Trophoblast cell (in vitro differentiated cells and primary cell): ENCODE results near the gene POLR2C.

Experiments used
- DNase-seq, 2 donors: peaks; one replicate each; pipeline ENCODE4 v3.0.0-alpha.2; 2016
- H2AFZ ChIP-seq: 2 replicates; pipeline ENCODE4 v1.6.1; 2013; ENCODE audit warnings: low read length, moderate library complexity, mild to moderate bottlenecking; ENCODE audit not compliant: insufficient read depth, poor library complexity
- H2AK5ac ChIP-seq: 2 replicates; pipeline ENCODE4 v1.6.1; 2013; ENCODE audit warnings: mild to moderate bottlenecking, low read length
- H2BK120ac ChIP-seq: 2 replicates; pipeline ENCODE4 v1.6.1; 2013; ENCODE audit warnings: low read length, mild to moderate bottlenecking, moderate library complexity; ENCODE audit not compliant: insufficient read depth, poor library complexity
- H2BK12ac ChIP-seq: 2 replicates; pipeline ENCODE4 v1.6.1; 2013; ENCODE audit warnings: mild to moderate bottlenecking, low read length, moderate library complexity
- H2BK5ac ChIP-seq: 2 replicates; pipeline ENCODE4 v1.6.1; 2013; ENCODE audit warnings: low read length, low read depth, moderate library complexity, mild to moderate bottlenecking; ENCODE audit not compliant: poor library complexity
- H3K14ac ChIP-seq: 2 replicates; pipeline ENCODE4 v1.6.1; 2013; ENCODE audit warnings: mild to moderate bottlenecking, low read length
- H3K18ac ChIP-seq: 2 replicates; pipeline ENCODE4 v1.6.1; 2013; ENCODE audit warnings: mild to moderate bottlenecking, low read length
- H3K23ac ChIP-seq: 2 replicates; pipeline ENCODE4 v1.6.1; 2013; ENCODE audit warnings: low read length
- H3K27ac ChIP-seq: 2 replicates; pipeline ENCODE4 v1.5.1; 2013; ENCODE audit warnings: low read depth, mild to moderate bottlenecking, inconsistent platforms, low read length, moderate library complexity
- H3K27me3 ChIP-seq: 2 replicates; pipeline ENCODE4 v1.6.1; 2013; ENCODE audit warnings: inconsistent platforms, mild to moderate bottlenecking, low read length, moderate library complexity; ENCODE audit not compliant: insufficient read depth
- H3K36me3 ChIP-seq, 2 experiments: 1 replicate in 1 of 2; 2 replicates in 1 of 2; pipeline ENCODE4 v1.6.1; 2013; ENCODE audit warnings: low read length in 2 of 2, mild to moderate bottlenecking in 2 of 2, moderate library complexity in 1 of 2; ENCODE audit not compliant: insufficient read depth in 2 of 2, control insufficient read depth in 1 of 2
- H3K4ac ChIP-seq: 2 replicates; pipeline ENCODE4 v1.6.1; 2013; ENCODE audit warnings: low read depth, mild to moderate bottlenecking, low read length, moderate library complexity
- H3K4me1 ChIP-seq, 2 experiments: 1 replicate in 1 of 2; 2 replicates in 1 of 2; pipeline ENCODE4 v1.6.1; 2013; ENCODE audit warnings: low read length in 2 of 2, mild to moderate bottlenecking in 2 of 2, moderate library complexity in 1 of 2; ENCODE audit not compliant: insufficient read depth in 2 of 2, control insufficient read depth in 1 of 2
- H3K4me2 ChIP-seq: 2 replicates; pipeline ENCODE4 v1.6.1; 2013; ENCODE audit warnings: inconsistent platforms, mild to moderate bottlenecking, low read length, moderate library complexity
- H3K4me3 ChIP-seq: 2 replicates; pipeline ENCODE4 v1.5.1; 2013; ENCODE audit warnings: mild to moderate bottlenecking, low read depth, low read length, inconsistent platforms
- H3K79me1 ChIP-seq: one replicate; pipeline ENCODE4 v1.6.1; 2013; ENCODE audit warnings: low read length
- H3K79me2 ChIP-seq: 2 replicates; pipeline ENCODE4 v1.6.1; 2013; ENCODE audit warnings: low read length, mild to moderate bottlenecking; ENCODE audit not compliant: control insufficient read depth, insufficient read depth, poor library complexity
- H3K9ac ChIP-seq: 2 replicates; pipeline ENCODE4 v1.6.1; 2013; ENCODE audit warnings: mild to moderate bottlenecking, low read length
- H3K9me3 ChIP-seq: 2 replicates; pipeline ENCODE4 v1.6.1; 2013; ENCODE audit warnings: low read depth, mild to moderate bottlenecking, control low read depth, inconsistent platforms, low read length; ENCODE audit not compliant: insufficient read depth
- H4K12ac ChIP-seq: 2 replicates; pipeline ENCODE4 v1.6.1; 2013; ENCODE audit warnings: low read depth, mild to moderate bottlenecking, low read length, moderate library complexity
- H4K8ac ChIP-seq: 2 replicates; pipeline ENCODE4 v1.6.1; 2013; ENCODE audit warnings: low read depth, mild to moderate bottlenecking, low read length, moderate library complexity
- H4K91ac ChIP-seq: one replicate; pipeline ENCODE4 v1.6.1; 2013; ENCODE audit warnings: low read depth, mild to moderate bottlenecking, low read length, moderate library complexity
- WGBS: extraction: QIAGEN DNeasy Blood & Tissue Kit; methylation state at CpG from one replicate; pipeline ENCODE4 v1.1.7; 2013; ENCODE audit warnings: missing lambda C conversion rate; ENCODE audit not compliant: insufficient read length, insufficient coverage; ENCODE audit errors: extremely low coverage; 5-methylcytosine and 5-hydroxymethylcytosine counted together

POLR2C gene

GRCh38 chr16:57426356-57426755 is 36.1 kb upstream of the POLR2C start:
- Histone ChIP-seq H3K79me2 (no peaks in the 10 kb centered on the region), H2BK120ac (no peak overlapping the region), H2AFZ (no peak overlapping the region), H3K18ac (no peak overlapping the region), H3K79me1 (no peaks in the 10 kb centered on the region), H3K9ac (peak overlapping the region; percentile 53), H3K14ac (no peak overlapping the region), H2BK5ac (no peak overlapping the region), H2AK5ac (no peak overlapping the region), H4K91ac (no peak overlapping the region), H3K36me3 (peaks cover 31 to 38% of the 10 kb centered on the region in 2 experiments), H3K4me2 (no peak overlapping the region), H3K23ac (no peak overlapping the region), H4K12ac (no peak overlapping the region), H3K4me1 (no peaks in the 10 kb centered on the region), H3K9me3 (no peaks in the 10 kb centered on the region), H2BK12ac (no peak overlapping the region), H3K4me3 (no peak overlapping the region), H3K27me3 (no peaks in the 10 kb centered on the region), H3K27ac (no peak overlapping the region), H4K8ac (no peak overlapping the region), H3K4ac (no peak overlapping the region)
- DNase-seq: no peak
- WGBS: no CpG with 5 or more reads among the region's 7 CpGs

- no peaks in the 10 kb centered on the region for H3K4me1 ChIP-seq
- H2BK120ac ChIP-seq: no peak overlapping the region
- H3K14ac ChIP-seq: no peak overlapping the region
- no peak overlapping the region for H4K12ac ChIP-seq
- no peak overlapping the region for H3K4me3 ChIP-seq
- H3K27ac ChIP-seq: no peak overlapping the region
- no peak overlapping the region for H3K18ac ChIP-seq
- H4K91ac ChIP-seq: no peak overlapping the region
- H4K8ac ChIP-seq: no peak overlapping the region
- no peaks in the 10 kb centered on the region for H3K79me2 ChIP-seq
- H3K9ac ChIP-seq: no peak overlapping the region
- no peak overlapping the region for H2BK12ac ChIP-seq
- no peak overlapping the region for H2AFZ ChIP-seq
- no peaks in the 10 kb centered on the region for H3K27me3 ChIP-seq
- no peak overlapping the region for H2BK5ac ChIP-seq
- no peak for DNase-seq
- no peaks in the 10 kb centered on the region for H3K79me1 ChIP-seq
- H3K9me3 ChIP-seq: no peaks in the 10 kb centered on the region
- H2AK5ac ChIP-seq: no peak overlapping the region
- no peak overlapping the region for H3K4me2 ChIP-seq
- H3K36me3 ChIP-seq: peaks cover 36 to 45% of the 10 kb centered on the region in 2 experiments
- no peak overlapping the region for H3K23ac ChIP-seq
- H3K4ac ChIP-seq: no peak overlapping the region
- no CpG with 5 or more reads among the region's 8 CpGs for WGBS
These were observed 35.2 kb upstream of the POLR2C start for GRCh38 chr16:57427307-57427706.

- Histone ChIP-seq H3K4me1 (no peaks in the 10 kb centered on the region), H3K4me2 (no peak overlapping the region), H4K91ac (no peak overlapping the region), H3K4me3 (no peak overlapping the region), H3K14ac (no peak overlapping the region), H3K9me3 (no peaks in the 10 kb centered on the region), H3K79me1 (no peaks in the 10 kb centered on the region), H3K23ac (no peak overlapping the region), H2BK120ac (no peak overlapping the region), H3K9ac (no peak overlapping the region), H2BK12ac (no peak overlapping the region), H2AK5ac (no peak overlapping the region), H3K4ac (no peak overlapping the region), H2AFZ (no peak overlapping the region), H2BK5ac (no peak overlapping the region), H3K18ac (no peak overlapping the region), H3K79me2 (no peaks in the 10 kb centered on the region), H3K27ac (no peak overlapping the region), H4K8ac (no peak overlapping the region), H3K36me3 (peaks cover 38 to 50% of the 10 kb centered on the region in 2 experiments), H3K27me3 (no peaks in the 10 kb centered on the region), H4K12ac (no peak overlapping the region)
- no peak for DNase-seq
These were observed 34.7 kb upstream of the POLR2C start for GRCh38 chr16:57427824-57428223.

GRCh38 chr16:57430955-57431354 is 31.5 kb upstream of the POLR2C start:
- Histone ChIP-seq H3K36me3 (peaks cover 53 to 69% of the 10 kb centered on the region in 2 experiments), H3K4ac (no peak overlapping the region), H3K18ac (no peak overlapping the region), H3K27me3 (no peaks in the 10 kb centered on the region), H3K4me3 (no peak overlapping the region), H3K9ac (no peak overlapping the region), H2AFZ (no peak overlapping the region), H4K91ac (no peak overlapping the region), H3K4me1 (no peaks in the 10 kb centered on the region), H3K27ac (no peak overlapping the region), H3K79me1 (no peaks in the 10 kb centered on the region), H2BK120ac (no peak overlapping the region), H4K12ac (no peak overlapping the region), H3K23ac (no peak overlapping the region), H3K14ac (no peak overlapping the region), H4K8ac (no peak overlapping the region), H2BK5ac (no peak overlapping the region), H2BK12ac (no peak overlapping the region), H3K4me2 (no peak overlapping the region), H2AK5ac (no peak overlapping the region), H3K9me3 (no peaks in the 10 kb centered on the region), H3K79me2 (no peaks in the 10 kb centered on the region)
- no CpG with 5 or more reads among the region's 5 CpGs for WGBS
- DNase-seq: no peak
